GM21367 (cell line): ENCODE results near the gene GPX4.
A peak's percentile ranks its signal among the peaks of the same experiment; 100 is the strongest.

ENCODE experiments used
- ATAC-seq: cut with Tn5 transposase; IDR thresholded peaks from one replicate; pipeline ENCODE4 v1.9.1; 2021; ENCODE audit not compliant: unreplicated experiment

The GPX4 gene

DNA sequence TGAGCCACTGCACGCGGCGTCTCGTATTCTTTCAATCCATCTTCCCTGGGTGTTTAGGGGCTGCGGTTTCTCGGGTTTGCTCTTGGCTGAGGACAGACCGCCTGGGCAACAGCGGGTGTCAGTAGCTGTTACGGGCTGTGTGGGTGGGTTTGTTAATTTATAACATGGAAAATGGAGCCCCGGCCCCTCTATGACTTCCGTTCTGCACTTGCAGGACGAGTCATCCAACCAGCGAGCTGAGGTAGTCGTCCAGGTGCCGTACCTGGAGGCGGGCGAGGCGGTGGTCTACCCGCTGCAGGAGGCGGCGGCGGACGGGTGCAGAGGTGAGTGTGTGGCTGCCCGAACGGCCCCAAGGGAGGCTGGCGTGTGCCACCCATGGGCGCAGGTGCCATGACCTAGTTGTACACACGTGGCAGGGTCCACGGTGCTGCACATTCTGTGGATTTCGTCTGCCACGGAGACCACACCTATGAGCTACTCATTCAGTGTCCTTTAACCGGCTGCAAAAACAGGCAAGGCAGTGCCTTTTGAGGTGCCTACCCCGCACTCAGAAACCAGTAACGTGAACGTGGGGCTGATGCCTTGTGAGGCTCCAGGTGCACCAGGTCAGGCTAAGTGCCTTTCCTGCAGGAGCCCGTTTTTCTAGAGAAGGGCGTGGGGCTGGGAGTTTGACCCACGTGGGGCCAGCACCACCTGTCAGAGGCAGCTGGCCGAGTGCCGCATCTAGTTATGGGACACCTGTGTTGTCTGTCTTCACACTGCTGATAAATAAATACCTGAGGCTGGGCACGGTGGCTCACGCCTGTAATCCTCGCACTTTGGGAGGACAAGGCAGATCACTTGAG, 19.5 kb upstream of the GPX4 start:
- ATAC-seq, result no peak

DNA sequence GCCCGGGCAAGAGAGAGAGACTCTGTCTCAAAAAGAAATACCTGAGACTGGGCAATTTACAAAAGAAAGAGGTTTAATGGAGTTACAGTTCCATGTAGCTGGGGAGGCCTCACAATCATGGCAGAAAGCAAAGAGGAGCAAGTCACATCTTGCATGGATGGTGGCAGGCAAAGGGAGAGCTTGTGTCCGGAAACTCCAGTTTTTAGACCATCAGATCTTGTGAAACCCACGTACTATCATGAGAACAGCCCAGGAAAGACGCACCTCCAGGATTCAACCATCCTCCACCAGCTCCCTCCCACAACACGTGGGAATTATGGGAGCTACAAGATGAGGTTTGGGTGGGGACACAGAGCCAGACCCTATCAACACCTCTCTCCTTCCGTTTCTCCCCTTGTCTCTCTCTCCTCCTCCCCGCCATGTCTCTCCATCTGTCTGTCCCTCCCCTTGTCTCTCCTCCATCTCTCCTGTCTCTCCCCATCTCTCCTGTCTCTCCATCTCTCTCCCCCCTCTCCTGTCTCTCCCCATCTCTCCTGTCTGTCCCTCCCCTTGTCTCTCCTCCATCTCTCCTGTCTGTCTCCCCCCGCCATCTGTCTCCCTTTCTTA, 18.6 kb upstream of the GPX4 start:
- ATAC-seq, result no peak

DNA sequence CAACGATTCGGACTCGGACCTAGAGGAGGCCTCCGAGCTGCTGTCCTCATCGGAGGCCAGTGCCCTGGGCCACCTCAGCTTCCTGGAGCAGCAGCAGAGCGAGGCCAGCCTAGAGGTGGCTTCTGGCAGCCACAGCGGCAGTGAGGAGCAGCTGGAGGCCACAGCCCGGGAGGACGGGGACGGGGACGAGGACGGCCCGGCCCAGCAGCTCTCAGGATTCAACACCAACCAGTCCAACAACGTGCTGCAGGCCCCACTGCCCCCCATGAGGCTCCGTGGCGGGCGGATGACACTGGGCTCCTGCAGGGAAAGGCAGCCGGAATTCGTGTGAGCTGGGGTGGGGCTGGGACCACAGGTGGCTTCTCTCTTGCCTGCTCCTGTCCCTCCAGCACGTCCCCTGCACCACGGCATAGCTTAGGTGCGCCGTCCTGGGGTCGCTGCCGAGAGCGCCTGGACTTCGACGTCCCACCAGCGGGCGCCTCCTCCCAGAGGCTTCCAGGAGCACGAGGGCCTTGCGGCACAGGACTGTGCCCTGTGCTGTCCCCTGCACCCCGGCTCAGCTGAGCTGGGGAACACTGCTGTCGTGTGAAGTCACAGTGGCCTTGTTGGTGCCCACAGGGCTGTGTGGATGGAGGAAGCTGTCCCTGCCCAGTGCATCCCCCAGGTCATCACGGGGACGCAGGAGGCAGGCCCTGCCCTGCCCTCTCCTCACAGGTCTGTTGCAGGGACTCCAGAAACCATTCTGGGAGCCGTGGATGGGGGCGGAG, 17.9 kb upstream of the GPX4 start:
- ATAC-seq, result no peak

DNA sequence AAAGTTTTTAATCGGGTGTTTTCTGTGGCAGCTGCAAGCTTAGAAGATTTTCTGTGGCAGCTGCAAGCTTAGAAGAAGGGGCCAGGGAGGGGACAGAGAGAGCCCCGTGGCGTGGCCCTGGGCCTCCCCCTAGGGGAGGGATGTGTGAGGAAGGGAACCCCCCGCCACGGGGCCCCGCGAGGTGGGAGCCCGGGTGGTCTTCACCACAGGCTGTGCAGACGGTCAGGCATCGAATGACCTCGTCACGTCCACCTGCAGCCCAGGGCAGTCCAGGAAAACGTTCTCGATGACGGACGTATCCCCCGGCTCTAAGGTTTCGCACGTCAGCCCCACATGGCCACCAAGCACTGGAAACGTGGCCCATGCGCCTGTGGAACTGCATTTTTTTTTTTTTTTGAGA, 17.2 kb upstream of the GPX4 start:
- no peak for ATAC-seq

DNA sequence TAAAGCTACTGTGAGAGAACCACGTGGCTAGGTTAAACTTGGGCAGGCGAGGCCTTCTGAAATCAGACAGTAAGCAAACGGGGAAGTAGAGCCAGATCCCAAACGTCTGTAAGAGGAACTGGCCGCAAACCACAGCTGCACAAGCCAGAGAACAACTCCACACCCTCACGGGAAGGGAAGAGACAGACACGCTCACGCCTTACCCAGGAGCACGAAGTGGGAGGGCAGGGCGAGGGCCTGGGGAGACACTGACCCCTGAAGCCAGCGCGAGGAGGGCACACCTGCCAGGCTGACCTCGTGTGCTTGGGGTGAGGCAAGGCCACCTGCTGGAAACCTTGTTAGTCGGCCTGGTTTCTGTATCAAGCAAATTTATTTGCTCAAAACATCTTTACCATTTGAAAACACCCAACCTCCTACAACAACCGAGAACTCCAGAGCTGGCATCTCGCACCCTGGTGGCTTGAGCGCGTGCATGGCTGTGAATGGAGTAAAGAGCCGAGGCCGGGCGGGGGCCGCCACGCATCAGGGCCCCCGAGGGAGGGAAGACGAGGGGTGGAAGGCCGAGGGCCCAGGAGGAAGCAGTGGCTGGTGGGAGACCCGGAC, 15.9 kb upstream of the GPX4 start:
- ATAC-seq, result no peak

DNA sequence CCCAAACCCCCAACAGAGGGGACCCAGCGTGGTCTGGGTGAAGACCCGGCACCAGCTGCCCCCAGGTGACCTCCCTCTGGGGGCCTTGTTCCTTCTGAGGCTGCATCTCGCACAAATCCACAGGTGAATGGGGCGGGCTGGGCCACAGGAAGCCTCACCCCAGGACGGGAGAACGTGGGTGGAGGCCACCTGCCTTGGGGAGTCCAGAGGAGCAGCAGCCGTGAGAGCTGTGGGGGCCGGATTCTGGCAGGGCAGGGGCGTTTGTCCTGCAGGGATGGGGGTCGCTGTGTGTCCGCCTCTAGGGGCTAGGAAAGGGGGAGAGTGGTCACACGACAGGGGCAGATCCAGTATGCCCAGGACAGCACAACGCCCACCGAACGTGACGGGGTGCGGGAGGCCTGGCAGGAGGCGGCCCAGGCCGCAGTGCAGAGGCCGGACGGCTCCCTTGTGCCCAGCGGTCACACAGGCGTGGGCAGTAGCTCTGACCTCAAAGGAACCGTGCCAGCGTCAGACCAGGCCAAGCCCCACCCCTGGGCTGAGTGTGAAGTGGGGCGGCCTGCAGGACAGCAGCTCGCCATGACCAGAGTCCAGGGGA, 15.3 kb upstream of the GPX4 start:
- no peak for ATAC-seq

DNA sequence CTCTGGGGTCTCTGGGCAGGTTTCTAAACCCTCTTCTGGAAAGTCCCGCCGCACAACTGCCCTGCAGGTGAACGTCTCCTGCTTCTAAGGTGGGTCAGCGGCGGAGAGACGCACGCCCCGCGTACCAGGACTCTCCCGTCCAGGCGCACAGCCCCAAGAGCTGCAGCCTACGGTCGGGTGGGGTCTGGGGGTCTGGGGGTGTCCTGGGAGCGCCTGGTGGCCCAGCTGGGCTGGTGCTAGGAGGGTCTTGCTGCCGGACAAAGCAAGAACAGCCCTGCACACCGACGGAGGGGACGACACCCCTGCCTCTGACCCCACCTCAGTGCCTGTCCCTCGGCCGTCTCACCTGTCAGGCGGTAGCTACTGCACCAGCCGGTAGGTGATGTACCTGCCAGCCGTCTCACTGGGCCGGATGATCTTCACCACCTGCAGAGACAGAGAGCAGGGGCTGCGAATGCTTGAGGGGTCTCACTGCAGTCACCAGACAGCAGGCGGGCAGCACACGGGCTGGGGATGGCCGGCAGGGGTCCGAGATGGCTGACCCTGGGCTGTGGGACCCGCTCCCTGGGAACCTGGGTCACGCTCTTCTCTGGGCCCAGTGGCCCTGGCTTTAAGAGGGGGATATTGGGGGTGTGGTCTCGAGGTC, 14.5 kb upstream of the GPX4 start:
- ATAC-seq, result no peak

DNA sequence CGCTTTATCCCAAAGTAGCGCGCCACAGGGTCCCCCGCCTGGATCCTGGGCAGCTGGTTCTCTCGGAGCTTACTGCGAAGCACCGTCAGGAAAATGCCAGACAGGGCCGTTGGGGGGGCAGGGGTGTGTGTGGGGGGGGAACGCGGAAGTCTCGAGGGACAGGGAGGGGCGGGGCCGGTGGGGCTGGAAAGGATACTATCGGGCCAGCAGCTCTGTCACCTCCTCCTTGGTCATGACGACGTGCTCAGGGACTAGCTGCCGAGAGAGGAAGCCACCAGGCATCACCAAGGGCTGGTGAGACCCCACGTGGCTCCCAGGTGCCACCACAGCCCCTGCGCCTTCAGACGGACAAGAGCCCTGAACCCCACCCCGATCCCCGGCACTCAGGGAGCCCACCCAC, 13.9 kb upstream of the GPX4 start:
- ATAC-seq, result no peak

DNA sequence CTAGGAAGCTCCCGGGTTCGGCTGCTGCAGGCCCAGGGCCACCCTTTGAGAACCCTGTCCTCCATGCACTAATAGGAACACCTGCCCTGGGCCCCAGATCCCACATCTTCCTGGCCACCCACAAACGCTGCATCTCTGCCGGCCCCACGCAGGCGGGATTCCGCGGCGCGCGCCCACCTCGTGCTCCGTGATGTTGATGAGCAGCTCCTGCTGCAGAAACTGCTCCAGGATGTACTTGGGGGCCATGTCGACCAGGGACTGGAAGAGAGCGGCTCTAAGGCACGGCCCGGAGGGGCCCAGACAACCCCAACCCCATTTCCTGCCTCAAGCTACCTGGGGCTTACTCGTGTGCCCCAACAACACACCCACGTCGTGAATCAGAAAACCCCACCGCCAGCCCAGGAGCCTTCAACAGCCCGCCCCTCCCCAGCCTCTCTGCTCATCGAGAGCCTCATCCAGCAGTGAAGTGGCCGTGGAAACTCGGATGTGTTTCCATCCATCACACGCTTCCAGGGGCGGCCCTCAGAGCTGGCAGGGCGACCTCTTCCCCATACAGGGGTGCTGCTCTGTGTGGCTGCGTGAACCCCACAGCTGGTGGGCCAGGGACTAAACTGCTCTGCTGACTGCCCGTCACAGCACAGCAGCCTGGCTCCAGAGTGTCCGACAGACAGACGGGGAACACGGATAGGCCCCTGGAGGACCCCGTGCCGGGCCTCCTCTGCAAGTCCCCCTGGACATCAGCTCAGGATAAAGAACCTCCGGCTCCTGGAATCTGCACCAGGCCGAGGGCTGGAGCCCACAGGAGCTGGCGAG, 12.9 kb upstream of the GPX4 start:
- no peak for ATAC-seq

DNA sequence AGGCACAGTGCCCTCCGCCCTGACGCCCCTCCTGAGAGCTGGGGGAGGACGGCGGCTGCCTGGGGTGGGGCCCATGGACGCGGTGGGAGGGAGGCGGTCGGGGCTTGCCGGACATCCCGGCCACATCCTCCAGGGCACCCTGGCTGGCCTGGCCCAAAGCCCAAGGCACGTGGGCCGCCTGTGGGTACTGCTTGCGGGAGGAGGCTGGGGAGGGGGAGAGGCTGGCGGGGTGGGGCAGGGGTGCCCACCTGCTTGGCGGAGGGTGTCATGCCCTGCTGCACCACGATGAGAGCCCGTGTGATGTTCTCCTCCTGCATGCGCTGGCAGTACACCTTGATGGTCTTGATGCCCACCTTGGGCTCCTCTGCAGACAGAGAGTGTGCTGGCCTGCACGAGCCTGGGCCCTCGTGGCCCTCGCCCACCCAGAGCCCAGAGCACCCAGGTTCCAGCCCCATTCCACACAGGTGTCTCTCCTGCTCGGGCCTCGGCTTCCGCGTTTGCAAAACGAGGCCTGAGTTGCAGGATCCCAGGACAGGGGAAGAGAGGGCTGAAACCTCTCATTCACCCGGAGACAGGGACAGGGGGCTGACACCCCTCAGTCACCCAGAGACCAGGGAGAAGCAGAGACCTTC, 12.1 kb upstream of the GPX4 start:
- no peak for ATAC-seq

DNA sequence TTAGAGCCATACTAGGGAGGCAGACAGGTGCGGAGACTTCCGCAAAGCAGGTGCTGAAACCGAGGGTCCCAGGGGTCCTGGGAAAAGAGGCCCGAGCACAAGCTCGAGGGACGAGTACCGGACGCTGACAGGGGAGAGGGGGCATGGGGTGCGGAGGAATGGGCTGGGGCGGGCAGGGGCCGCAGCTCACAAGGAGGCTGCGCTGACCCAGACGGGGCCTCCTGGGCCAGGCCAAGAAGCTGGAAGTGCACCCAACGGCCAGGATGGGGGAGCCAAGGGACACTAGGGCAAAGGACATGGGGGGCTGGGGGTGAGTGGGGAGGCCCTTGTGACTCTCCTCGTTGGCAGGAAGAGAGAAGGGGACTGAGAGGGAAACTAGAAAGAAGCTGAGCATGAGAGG, 10.5 kb upstream of the GPX4 start:
- no peak for ATAC-seq

DNA sequence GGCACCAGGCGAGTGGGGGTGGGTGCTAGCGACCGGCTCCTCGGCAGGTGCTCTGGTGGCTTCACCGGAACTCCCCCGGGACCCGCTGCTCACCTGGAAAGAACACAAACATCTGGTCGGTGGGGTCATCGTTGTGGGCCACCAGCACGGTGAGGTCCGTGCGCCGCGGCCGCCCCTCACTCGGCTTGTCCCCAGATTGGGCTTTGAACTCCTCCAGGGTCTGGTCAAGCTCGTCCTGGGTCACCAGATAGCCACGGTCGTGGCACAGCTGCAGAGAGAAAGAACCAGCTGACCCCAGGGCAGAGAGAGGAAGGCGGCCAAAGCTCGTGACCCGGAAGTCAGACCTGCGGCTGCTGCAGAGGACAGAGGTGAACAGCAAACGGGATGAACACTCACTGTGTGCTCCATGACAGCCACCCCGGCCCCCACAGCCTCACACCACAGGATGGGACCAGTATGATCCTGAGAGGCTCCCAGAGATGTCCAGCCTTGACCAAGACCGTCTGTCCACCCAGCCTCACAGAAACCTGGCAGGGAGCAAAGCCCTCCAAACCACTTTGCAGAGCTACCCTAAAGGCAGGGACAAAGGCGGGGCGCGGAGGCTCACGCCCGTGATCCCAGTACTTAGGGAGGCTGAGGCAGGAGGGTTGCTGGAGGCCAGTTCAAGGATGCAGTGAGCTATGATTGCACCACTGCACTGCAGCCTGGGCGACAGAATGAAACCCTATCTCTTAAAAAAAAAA, 9.8 kb upstream of the GPX4 start:
- no peak for ATAC-seq

DNA sequence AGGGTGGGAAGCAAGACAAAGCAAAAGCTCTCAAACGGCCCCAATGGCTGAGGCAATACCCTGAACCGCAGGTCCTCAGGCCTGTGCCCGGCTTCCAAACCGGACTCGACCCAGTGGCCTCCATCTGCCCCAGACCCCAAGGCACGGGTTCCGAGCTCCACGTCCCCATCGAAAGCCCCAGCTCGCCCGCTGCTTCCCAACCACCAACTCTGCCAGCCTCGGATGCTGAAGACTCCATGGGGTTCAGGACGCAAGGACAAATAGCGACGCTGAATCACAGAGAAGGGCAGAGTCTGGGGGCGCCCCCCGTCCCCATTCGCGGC, 9.2 kb upstream of the GPX4 start:
- no peak for ATAC-seq

DNA sequence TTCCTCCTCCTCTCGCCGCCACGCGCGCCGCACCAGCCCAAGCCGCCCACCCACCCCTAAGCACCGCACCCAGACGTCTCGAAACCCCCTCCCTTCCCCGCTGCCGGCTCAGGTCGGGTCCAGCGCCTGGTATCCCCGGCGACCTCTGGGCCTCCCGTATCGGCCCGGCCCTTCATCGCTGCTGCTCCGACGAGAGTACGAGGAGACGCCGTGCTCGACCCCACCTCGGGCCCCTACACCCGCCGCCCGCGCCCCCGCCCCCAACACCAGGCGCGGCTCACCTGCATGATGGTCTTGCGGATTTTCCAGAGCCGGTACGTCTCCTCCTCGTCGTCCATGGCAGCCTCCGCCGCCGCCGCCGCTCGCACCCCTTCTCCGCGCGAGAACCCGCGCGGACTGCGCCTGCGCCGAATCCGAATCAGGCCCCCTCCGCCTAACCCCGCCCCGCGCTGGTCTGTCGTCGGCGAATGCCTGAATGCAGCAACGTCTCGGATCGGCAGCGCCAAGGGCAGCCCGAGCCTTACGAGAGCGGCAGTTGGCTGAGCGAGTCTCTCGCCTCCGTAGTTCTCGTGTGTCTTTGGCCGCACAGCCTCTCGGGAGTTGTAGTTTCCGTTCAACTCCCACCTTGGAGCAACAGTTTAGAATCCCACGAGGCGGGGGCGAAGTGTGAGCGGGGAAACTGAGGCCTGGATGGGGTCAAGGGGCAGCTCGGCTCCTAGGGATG, 8.7 kb upstream of the GPX4 start, which contains the start of gene POLR2E:
Gene POLR2E (minus strand): TSS at position 398 of the 724 bp plus-strand sequence. CDS start 60 bp downstream, at position 338.
- peak; percentile 75 for ATAC-seq

DNA sequence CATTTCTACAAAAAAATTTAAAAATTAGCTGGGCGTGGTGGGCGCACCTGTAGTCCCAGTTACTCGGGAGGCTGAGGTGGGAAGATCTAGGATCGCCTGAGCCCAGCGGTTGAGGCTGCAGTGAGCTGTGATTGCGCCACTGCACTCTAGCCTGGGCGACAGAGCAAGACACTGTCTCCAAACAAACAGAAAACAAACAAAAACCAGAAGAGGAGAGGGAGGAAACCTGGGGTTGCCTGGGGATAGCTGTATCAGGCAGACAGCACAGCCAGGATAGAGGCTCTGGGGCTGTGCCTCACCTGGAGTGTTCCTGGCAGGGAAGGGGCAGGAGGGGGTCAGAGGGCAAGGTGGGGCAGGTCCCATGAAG, 6.0 kb upstream of the GPX4 start:
- ATAC-seq, result no peak

DNA sequence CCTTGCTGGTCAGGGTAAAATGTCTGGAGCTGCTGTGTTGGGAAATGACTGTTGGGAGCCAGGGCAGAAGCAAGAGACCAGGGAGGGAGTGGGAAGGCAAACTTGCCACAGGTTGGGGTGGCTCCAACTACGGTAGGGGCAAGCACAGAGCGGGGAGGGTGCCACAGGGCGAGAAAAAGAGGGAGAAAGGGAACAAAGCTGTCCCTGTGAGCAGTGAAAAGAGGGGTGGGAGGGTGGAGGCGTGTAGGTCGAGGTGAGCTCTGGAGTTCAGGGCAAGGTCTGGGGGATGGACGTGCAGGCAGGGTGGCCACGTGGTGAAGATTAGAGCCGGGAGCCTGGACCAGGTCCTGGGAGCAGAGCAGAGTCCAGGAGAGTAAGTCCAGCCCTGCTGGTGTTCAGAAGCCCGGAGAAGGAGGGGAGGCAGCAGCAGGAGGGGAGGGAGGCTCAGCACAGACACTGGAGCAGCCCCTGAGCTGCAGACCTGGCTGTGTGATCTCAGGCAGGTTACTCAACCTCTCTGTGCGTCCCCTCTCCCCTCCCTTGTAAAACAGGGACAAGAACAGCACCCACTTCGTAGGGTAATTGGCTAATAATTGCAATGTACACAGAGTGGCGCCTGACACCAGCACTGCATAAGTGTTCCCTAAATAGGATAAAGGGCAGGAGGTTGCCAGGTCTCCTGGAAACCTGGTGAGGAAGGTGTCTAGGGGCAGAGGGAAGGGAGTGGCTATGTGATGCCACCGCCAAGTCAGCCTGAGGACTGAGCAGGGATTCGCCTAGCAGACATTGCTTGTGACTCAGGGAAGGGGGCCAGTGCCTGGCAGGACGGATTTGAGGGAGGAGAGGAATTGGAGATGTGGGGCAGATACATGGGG, 5.4 kb upstream of the GPX4 start:
- ATAC-seq, result no peak

DNA sequence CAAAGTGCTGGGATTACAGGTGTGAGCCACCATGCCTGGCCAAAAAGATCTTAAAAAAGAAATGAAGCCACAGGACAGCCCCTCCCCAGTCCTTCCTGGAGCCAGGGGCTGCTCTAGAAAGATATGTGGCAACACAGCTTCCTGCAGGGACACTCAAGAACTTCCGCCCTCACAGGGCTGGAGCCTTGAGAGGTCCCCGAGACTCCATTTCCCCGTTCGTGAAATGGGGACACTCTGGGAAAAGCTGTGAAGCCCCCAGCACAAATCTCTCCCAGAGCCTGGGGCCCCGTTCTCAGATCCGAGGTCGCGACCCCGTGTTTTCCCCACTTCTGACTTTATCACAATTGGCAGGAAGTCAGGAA, 2.5 kb upstream of the GPX4 start:
- ATAC-seq, result no peak
